WI38 (cell line): ENCODE results near the gene ITSN1.

Experiments
- H3K4me3 ChIP-seq: 2 replicates; pipeline ENCODE4 v1.5.1; 2011; ENCODE audit warnings: low read depth, mild to moderate bottlenecking, control low read depth, low read length
- CTCF ChIP-seq: IDR thresholded peaks from 2 replicates; pipeline ENCODE4 v1.5.1; 2012; ENCODE audit warnings: low read depth, mild to moderate bottlenecking, control low read depth, low read length

ITSN1 gene

GRCh38 chr21:33644383-33645074, 2.2 kb downstream of the ITSN1 start:
- peak overlapping the region; percentile 64 for H3K4me3 ChIP-seq
- no peak for TF ChIP-seq CTCF

- no peak for TF ChIP-seq CTCF
- no peak overlapping the region for H3K4me3 ChIP-seq
These were observed 3.4 kb downstream of the ITSN1 start for GRCh38 chr21:33645730-33646129.

GRCh38 chr21:33647587-33647986, 5.3 kb downstream of the ITSN1 start:
- TF ChIP-seq CTCF: no peak
- no peak overlapping the region for H3K4me3 ChIP-seq

- no peak overlapping the region for H3K4me3 ChIP-seq
- no peak for TF ChIP-seq CTCF
These were observed 6.3 kb downstream of the ITSN1 start for GRCh38 chr21:33648555-33648954.

DNA sequence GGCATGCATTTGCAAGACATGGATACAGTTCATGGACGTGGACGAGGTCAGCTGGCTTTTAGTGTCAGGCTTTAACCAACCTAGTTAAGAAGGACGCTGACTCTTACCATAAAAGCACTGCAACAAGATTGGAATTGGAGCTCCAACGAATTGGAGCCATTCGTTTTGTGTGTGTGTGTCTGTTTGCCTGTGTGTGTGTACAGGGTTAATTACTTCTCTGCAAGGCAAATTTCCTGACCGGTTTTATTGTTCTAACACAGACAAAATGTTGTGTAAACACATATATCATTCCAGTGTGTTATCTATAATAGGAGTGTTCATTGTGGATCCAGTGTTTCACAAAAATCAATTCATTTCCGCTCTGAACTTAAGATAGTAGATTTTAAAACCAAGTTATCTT, 7.9 kb downstream of the ITSN1 start:
- H3K4me3 ChIP-seq: no peak overlapping the region
- TF ChIP-seq CTCF: no peak

GRCh38 chr21:33650929-33651509, 8.7 kb downstream of the ITSN1 start:
- no peak overlapping the region for H3K4me3 ChIP-seq
- TF ChIP-seq CTCF: no peak

DNA sequence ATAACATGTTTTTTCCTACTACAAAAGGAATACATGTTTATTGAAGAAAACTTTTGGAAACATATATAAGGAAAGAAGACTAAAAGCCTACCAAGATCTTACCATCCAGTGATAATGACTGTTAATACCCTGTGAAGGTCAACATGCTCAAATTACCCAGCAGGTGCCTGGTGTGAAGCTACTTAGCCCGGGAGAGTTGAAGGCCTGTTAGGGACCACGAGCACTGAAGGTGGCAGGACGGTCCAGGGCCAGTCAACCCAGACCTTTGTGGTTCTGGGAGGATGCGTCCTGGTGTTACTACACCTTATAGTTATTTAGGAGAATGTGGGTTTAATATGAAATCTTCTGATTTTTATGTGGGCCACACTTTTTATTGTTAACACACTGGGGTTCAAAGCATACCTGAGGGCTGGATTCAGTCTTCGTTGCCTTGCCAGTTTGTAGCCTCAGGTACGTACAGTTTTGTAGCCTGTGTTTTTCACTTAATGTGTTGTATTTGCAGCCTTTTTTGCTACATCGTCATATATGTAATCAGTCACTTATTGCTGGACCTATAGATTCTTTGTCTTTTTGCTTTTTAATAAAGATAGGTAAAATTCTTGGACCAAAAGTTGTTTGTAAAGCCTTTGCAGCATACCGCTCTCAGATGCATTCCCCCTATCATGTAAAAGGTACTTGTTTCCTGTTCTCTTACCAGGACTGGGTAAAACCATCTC, 9.8 kb downstream of the ITSN1 start:
- no peak for TF ChIP-seq CTCF
- H3K4me3 ChIP-seq: no peak overlapping the region
